HS-5 (cell line): Measurements from ENCODE around the gene ZNF19.
A peak's percentile ranks its signal among the peaks of the same experiment; 100 is the strongest.

Experiments
- DNase-seq: peaks from one replicate; pipeline ENCODE4 v3.0.0-alpha.2; 2012; ENCODE audit warnings: low read depth

The ZNF19 gene

GRCh38 chr16:71484006-71484893 lies 4.9 kb downstream of the ZNF19 start:
- DNase-seq: peak; percentile 85

GRCh38 chr16:71482569-71482968 lies 6.6 kb downstream of the ZNF19 start:
- no peak for DNase-seq

- DNase-seq: no peak
Measured at GRCh38 chr16:71480956-71481355, 8.2 kb downstream of the ZNF19 start.

- no peak for DNase-seq
Measured at GRCh38 chr16:71479420-71479819, 9.7 kb downstream of the ZNF19 start.

- DNase-seq: no peak
Measured at GRCh38 chr16:71476457-71477124, 12.5 kb downstream of the ZNF19 start.

- peak; percentile 86 for DNase-seq
Measured at GRCh38 chr16:71474864-71475263, 14.3 kb downstream of the ZNF19 start.

GRCh38 chr16:71473891-71474290 lies 15.2 kb downstream of the ZNF19 start:
- DNase-seq: no peak

- DNase-seq: no peak
Measured at GRCh38 chr16:71472931-71473330, 16.2 kb downstream of the ZNF19 start.

- DNase-seq: no peak
Measured at GRCh38 chr16:71472051-71472450, 17.1 kb downstream of the ZNF19 start.

- no peak for DNase-seq
Measured at GRCh38 chr16:71467810-71468209, 21.3 kb downstream of the ZNF19 start.

GRCh38 chr16:71464231-71464630 lies 24.9 kb downstream of the ZNF19 start:
- no peak for DNase-seq

- DNase-seq: no peak
Measured at GRCh38 chr16:71461686-71462648, 27.2 kb downstream of the ZNF19 start, which contains the start of gene ZNF23. ZNF23 (minus strand) TSS chr16:71462247; CDS start chr16:71456796, 5,451 bp downstream.

- DNase-seq: no peak
Measured at GRCh38 chr16:71460941-71461340, 28.2 kb downstream of the ZNF19 start.

- DNase-seq: peak; percentile 88
Measured at GRCh38 chr16:71460236-71460635, 28.9 kb downstream of the ZNF19 start.

GRCh38 chr16:71459510-71459909 lies 29.6 kb downstream of the ZNF19 start:
- no peak for DNase-seq

- no peak for DNase-seq
Measured at GRCh38 chr16:71456801-71457200, 32.3 kb downstream of the ZNF19 start.

- DNase-seq: no peak
Measured at GRCh38 chr16:71453036-71453435, 36.1 kb downstream of the ZNF19 start.

- no peak for DNase-seq
Measured at GRCh38 chr16:71449020-71449419, 40.1 kb downstream of the ZNF19 start.

GRCh38 chr16:71448274-71448866 lies 40.8 kb downstream of the ZNF19 start:
- DNase-seq: no peak

- no peak for DNase-seq
Measured at GRCh38 chr16:71443714-71444113, 45.4 kb downstream of the ZNF19 start.

- no peak for DNase-seq
Measured at GRCh38 chr16:71442051-71442440, 47.1 kb downstream of the ZNF19 start, which contains the start of gene TLE7. TLE7 (minus strand) TSS chr16:71442054; CDS start chr16:71433324, 8,730 bp downstream.
